GM12878 (cell line): ENCODE measurements around the gene HNRNPF. TPM values are rescaled to one million over a fixed set of nuclear protein-coding genes. Genes with fewer than 3 reads are reported as not detected.

Experiments used
- ATAC-seq: fragments of 200-7000 bp; cut with Tn5 transposase; 3 replicates; pipeline ENCODE4 v1.9.1; 2020; ENCODE audit warnings: mild to moderate bottlenecking, moderate library complexity
- BruUV-seq: library from RNA; stranded (reverse); fragments of 400-500 nt; replicated peaks from 2 replicates; lab custom pipeline; 2021; lab: Mats Ljungman, UMichigan
- CTCF ChIA-PET: fragments of 300-600 bp; sonication (Branson Sonifier 250); formaldehyde crosslinking; extraction: SDS; loops from one replicate; lab custom pipeline; 2021; ENCODE audit warnings: inconsistent platforms; lab: Yijun Ruan, JAX
- POLR2A ChIA-PET: fragments of 350-600 bp; formaldehyde crosslinking; extraction: SDS; loops from one replicate; lab custom pipeline; 2021; ENCODE audit warnings: inconsistent platforms; lab: Charles Lee
- RAD21 ChIA-PET: fragments of 300-600 bp; sonication (Branson Sonifier 250); formaldehyde crosslinking; loops from one replicate; lab custom pipeline; 2023; ENCODE audit warnings: antibody characterized with exemption; ENCODE audit not compliant: unreplicated experiment; lab: Charles Lee
- SMC1A ChIA-PET: fragments of 300-600 bp; sonication (Branson Sonifier 250); formaldehyde crosslinking; loops from one replicate; lab custom pipeline; 2023; ENCODE audit not compliant: unreplicated experiment, uncharacterized antibody; lab: Charles Lee
- DNase-seq: peaks from one replicate; pipeline ENCODE4 v3.0.0-alpha.2; 2011; ENCODE audit warnings: low read depth, low spot score
- FAIRE-seq: peaks from 3 replicates; lab custom pipeline; 2011; peaks lifted over from hg19 to GRCh38; lab: Jason Lieb, UNC
- H2AFZ ChIP-seq: 2 replicates; pipeline ENCODE4 v1.6.0; 2011; ENCODE audit warnings: low read depth, low read length, control low read depth; ENCODE audit not compliant: control insufficient read depth
- H3K27ac ChIP-seq: 2 replicates; pipeline ENCODE4 v1.5.1; 2011; ENCODE audit warnings: control low read depth; ENCODE audit not compliant: control insufficient read depth, insufficient read depth
- H3K27me3 ChIP-seq, 2 experiments: replicated peaks in 1 of 2; 2 replicates each; pipeline versions ENCODE4 v1.6.0 to v1.6.1; 2011; ENCODE audit warnings: low read length in 1 of 2; ENCODE audit not compliant: control insufficient read depth in 2 of 2, insufficient read depth in 2 of 2
- H3K36me3 ChIP-seq, 2 experiments: 2 replicates each; pipeline ENCODE4 v1.5.1; 2011; ENCODE audit warnings: low read length in 1 of 2; ENCODE audit not compliant: control insufficient read depth in 2 of 2, insufficient read depth in 2 of 2
- H3K4me1 ChIP-seq: 2 replicates; pipeline ENCODE4 v1.6.1; 2011; ENCODE audit warnings: mild to moderate bottlenecking, low read length, moderate library complexity, mixed read lengths; ENCODE audit not compliant: control insufficient read depth, insufficient read depth
- H3K4me2 ChIP-seq: 2 replicates; pipeline ENCODE4 v1.6.0; 2011; ENCODE audit warnings: control low read depth; ENCODE audit not compliant: control insufficient read depth, insufficient read depth
- H3K4me3 ChIP-seq: fragments of 200-600 bp; sonication (generic); 2 replicates; pipeline ENCODE4 v1.5.1; 2016
- H3K79me2 ChIP-seq: 2 replicates; pipeline ENCODE4 v1.6.0; 2011; ENCODE audit warnings: low read length; ENCODE audit not compliant: control insufficient read depth, insufficient read depth
- H3K9ac ChIP-seq: 2 replicates; pipeline ENCODE4 v1.8.0; 2011; ENCODE audit warnings: low read length, control low read depth, mixed read lengths; ENCODE audit not compliant: control insufficient read depth, insufficient read depth
- H3K9me3 ChIP-seq: replicated peaks from 3 replicates; pipeline ENCODE4 v1.5.1; 2011; ENCODE audit warnings: mild to moderate bottlenecking, low read length; ENCODE audit not compliant: control insufficient read depth, insufficient read depth
- H4K20me1 ChIP-seq: 2 replicates; pipeline ENCODE4 v1.6.0; 2011; ENCODE audit not compliant: control insufficient read depth, insufficient read depth
- BCL3 ChIP-seq: IDR thresholded peaks from 2 replicates; pipeline ENCODE4 v1.6.1; 2011; ENCODE audit warnings: borderline replicate concordance, low read depth, mild to moderate bottlenecking, moderate library complexity, low read length; ENCODE audit not compliant: insufficient read depth, poor library complexity, severe bottlenecking
- CHD4 ChIP-seq: fragments of 200-600 bp; sonication (generic); IDR thresholded peaks from 2 replicates; pipeline ENCODE4 v1.6.1; 2016; ENCODE audit warnings: mild to moderate bottlenecking
- FOS ChIP-seq: IDR thresholded peaks from 3 replicates; pipeline ENCODE4 v1.6.1; 2011; ENCODE audit warnings: borderline replicate concordance; ENCODE audit not compliant: insufficient read length; ENCODE audit errors: extremely low read depth
- FOXK2 ChIP-seq: fragments of 450-650 bp; IDR thresholded peaks from 2 replicates; pipeline ENCODE4 v1.6.1; 2017; ENCODE audit warnings: mild to moderate bottlenecking, moderate library complexity
- LARP7 ChIP-seq: fragments of 450-650 bp; IDR thresholded peaks from 2 replicates; pipeline ENCODE4 v1.6.1; 2017; ENCODE audit warnings: mild to moderate bottlenecking
- MYC ChIP-seq: IDR thresholded peaks from 2 replicates; pipeline ENCODE4 v1.6.1; 2011; ENCODE audit warnings: mild to moderate bottlenecking, low read length, moderate library complexity, inconsistent platforms; ENCODE audit not compliant: insufficient read depth, insufficient replicate concordance, insufficient read length, severe bottlenecking
- RELA ChIP-seq: fragments of 450-650 bp; IDR thresholded peaks from 2 replicates; pipeline ENCODE4 v1.8.0; 2014; ENCODE audit warnings: borderline replicate concordance; ENCODE audit not compliant: partially characterized antibody
- TCF3 ChIP-seq: IDR thresholded peaks from 2 replicates; pipeline ENCODE4 v1.6.1; 2012; ENCODE audit warnings: low read depth, mild to moderate bottlenecking, low read length, borderline replicate concordance; ENCODE audit not compliant: insufficient read depth
- ZNF622 ChIP-seq: fragments of 450-650 bp; IDR thresholded peaks from 2 replicates; pipeline ENCODE4 v1.6.1; 2017; ENCODE audit warnings: mild to moderate bottlenecking, inconsistent platforms
- WGBS: methylation state at CpG from one replicate; pipeline ENCODE4 v1.1.6; 2016; ENCODE audit warnings: low lambda C conversion rate; ENCODE audit not compliant: insufficient replicate concordance, insufficient coverage; ENCODE audit errors: missing lambda C conversion rate; 5-methylcytosine and 5-hydroxymethylcytosine counted together
- in situ Hi-C: fragments of 300-500 bp; cut with MboI; formaldehyde crosslinking; loops from 9 replicates; pipeline ENCODE4 v1.14.3; 2018; ENCODE audit warnings: mixed read lengths
- intact Hi-C: fragments of 100-400 bp; cut with micrococcal nuclease; formaldehyde crosslinking; loops from one replicate; pipeline ENCODE4 v1.14.2; 2022; ENCODE audit not compliant: unreplicated experiment
- polyA plus RNA-seq, 11 experiments: library from polyadenylated mRNA; depleted of rRNA in 4 of 11; unstranded in 6 of 11; stranded (reverse) in 5 of 11; fragments of >200 nt; fragmentation: Nextera tagmentation in 4 of 11; fragmentation: Illumina TruSeq in 1 of 11; extraction: Ambion mirVana in 4 of 11; extraction: Trizol in 1 of 11; gene quantifications; 1 replicate in 1 of 11; 2 replicates in 10 of 11; pipeline versions ENCODE4 v1.2.1 to v1.2.3, GENCODE V29; 2011 to 2016; ENCODE audit warnings: inconsistent platforms in 2 of 11, missing spikeins in 2 of 11, low read depth in 1 of 11
- total RNA-seq, 4 experiments: library from RNA; depleted of rRNA in 3 of 4; stranded (reverse); fragments of >200 nt in 3 of 4; fragmentation: Illumina TruSeq in 1 of 4; extraction: Trizol in 1 of 4; gene quantifications; 2 replicates each; pipeline versions ENCODE4 v1.2.1 to v1.2.3, GENCODE V29; 2013 to 2021
- TF ChIP-seq, protein P1 (sequence below): IDR thresholded peaks from 2 replicates; pipeline ENCODE4 v1.6.1; 2011; ENCODE audit warnings: borderline replicate concordance, low read depth, mild to moderate bottlenecking, moderate library complexity, mixed read lengths, low read length; ENCODE audit not compliant: insufficient read depth; ENCODE audit errors: extremely low read length
- TF ChIP-seq, protein P2 (sequence below): IDR thresholded peaks from 2 replicates; pipeline ENCODE4 v1.6.1; 2011; ENCODE audit warnings: low read depth, low read length, improper control_type of control experiment, borderline replicate concordance

Gene HNRNPF
- total and polyA plus RNA-seq, 10 of the 15 experiments (the other 5 are each of a cell fraction or from before 2014, with no cell fraction given): 156 to 373 (median 293) TPM

DNA sequence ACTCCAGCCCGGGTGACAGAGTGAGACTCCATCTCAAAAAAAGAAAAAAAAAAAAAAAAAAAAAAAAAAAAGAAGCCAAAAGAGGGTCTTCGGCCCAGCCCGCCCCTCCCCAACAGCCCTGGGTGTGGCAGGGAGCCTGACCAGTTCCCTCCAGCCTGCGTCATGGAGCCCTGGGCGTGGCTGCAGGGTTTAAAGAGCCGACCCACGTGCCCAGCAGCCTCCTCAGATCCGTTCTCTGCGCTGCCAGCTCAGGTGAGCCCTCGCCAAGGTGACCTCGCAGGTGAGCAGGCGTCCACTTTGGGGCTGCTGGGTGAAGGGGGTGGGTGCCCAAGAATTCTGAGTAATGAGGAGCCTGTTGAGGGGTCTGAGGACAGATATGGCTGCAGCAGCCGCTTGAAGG is 37.6 kb downstream of the HNRNPF start, which contains the start of gene FXYD4:
Gene FXYD4 (plus strand): TSS at position 219 of the 400 bp plus-strand sequence. CDS start 2,111 bp downstream, outside the sequence.
- H3K79me2 ChIP-seq: no peaks in the 10 kb centered on the region
- ATAC-seq (no peak), DNase-seq (no peak), FAIRE-seq (no peak)
- no peak within 1 kb of the TSS for H3K27ac ChIP-seq
- H3K27me3 ChIP-seq: no peaks in the 10 kb centered on the region; a peak in 1 of 4 replicates
- no peak within 1 kb of the TSS for H3K4me3 ChIP-seq
- no peaks in the 10 kb centered on the region for H3K36me3 ChIP-seq
- H3K4me1 ChIP-seq: no peaks in the 10 kb centered on the region
- CTCF ChIA-PET: no interaction called here
- BruUV-seq: no TSS peak
- TF ChIP-seq FOXK2 (no peak), ZNF622 (no peak), CHD4 (no peak), BCL3 (no peak), MYC (no peak), TCF3 (no peak), LARP7 (no peak), FOS (no peak), RELA (no peak)
- TF ChIP-seq, protein P1, sequence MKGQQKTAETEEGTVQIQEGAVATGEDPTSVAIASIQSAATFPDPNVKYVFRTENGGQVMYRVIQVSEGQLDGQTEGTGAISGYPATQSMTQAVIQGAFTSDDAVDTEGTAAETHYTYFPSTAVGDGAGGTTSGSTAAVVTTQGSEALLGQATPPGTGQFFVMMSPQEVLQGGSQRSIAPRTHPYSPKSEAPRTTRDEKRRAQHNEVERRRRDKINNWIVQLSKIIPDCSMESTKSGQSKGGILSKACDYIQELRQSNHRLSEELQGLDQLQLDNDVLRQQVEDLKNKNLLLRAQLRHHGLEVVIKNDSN: no peak
- TF ChIP-seq, protein P2, sequence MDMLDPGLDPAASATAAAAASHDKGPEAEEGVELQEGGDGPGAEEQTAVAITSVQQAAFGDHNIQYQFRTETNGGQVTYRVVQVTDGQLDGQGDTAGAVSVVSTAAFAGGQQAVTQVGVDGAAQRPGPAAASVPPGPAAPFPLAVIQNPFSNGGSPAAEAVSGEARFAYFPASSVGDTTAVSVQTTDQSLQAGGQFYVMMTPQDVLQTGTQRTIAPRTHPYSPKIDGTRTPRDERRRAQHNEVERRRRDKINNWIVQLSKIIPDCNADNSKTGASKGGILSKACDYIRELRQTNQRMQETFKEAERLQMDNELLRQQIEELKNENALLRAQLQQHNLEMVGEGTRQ: no peak
- SMC1A ChIA-PET: no interaction called here
- in situ Hi-C loops (loop anchor here (25.0 kb wide), 1 partner anchor 159 kb away; no protein-coding TSS in a partner anchor), intact Hi-C loops (no loop called here)
- WGBS: 17% methylated on average over 12 of the region's 13 CpGs
- no peaks in the 10 kb centered on the region for H4K20me1 ChIP-seq
- no peak within 1 kb of the TSS for H2AFZ ChIP-seq
- no peaks in the 10 kb centered on the region for H3K9me3 ChIP-seq
- H3K9ac ChIP-seq: no peak within 1 kb of the TSS
- POLR2A ChIA-PET: interaction anchor here (0.6 kb wide), 1 partner anchor 58 kb away, joined by 4 read pairs; no protein-coding TSS in a partner anchor
- RAD21 ChIA-PET: no interaction called here
- no peak within 1 kb of the TSS for H3K4me2 ChIP-seq
